Measurements from ENCODE around the gene ADAM10.

The ADAM10 gene

GRCh38 chr15:58564981-58565380 is 184.5 kb downstream of the ADAM10 start:
- Histone ChIP-seq H3K4me3 (IDR thresholded peaks at IDR 0.05; ENCODE audit: insufficient read depth, low read depth, low read length) (no peak overlapping the region), H3K27me3 (ENCODE audit: insufficient read depth, low read depth) (no peaks in the 10 kb centered on the region), H3K36me3 (ENCODE audit: insufficient read depth) (no peaks in the 10 kb centered on the region), H3K4me1 (ENCODE audit: low read depth, poor library complexity, severe bottlenecking) (peaks cover 16% of the 10 kb centered on the region), H3K27ac (no peak overlapping the region), H2AFZ (ENCODE audit: low read depth) (no peak overlapping the region), H3K79me2 (ENCODE audit: insufficient read depth, low read depth) (no peaks in the 10 kb centered on the region), H3K4me2 (no peak overlapping the region), H4K20me1 (ENCODE audit: insufficient read depth) (no peaks in the 10 kb centered on the region), H3K9ac (no peak overlapping the region)
- TF ChIP-seq CTCF (conservative IDR thresholded peaks at IDR 0.05; ENCODE audit: low read depth, low read length), result no peak

GRCh38 chr15:58562135-58562534 is 187.4 kb downstream of the ADAM10 start:
- TF ChIP-seq CTCF (conservative IDR thresholded peaks at IDR 0.05; ENCODE audit: low read depth, low read length), result no peak

GRCh38 chr15:58561321-58561720 is 188.2 kb downstream of the ADAM10 start:
- Histone ChIP-seq H3K36me3 (ENCODE audit: insufficient read depth) (no peaks in the 10 kb centered on the region), H3K4me3 (IDR thresholded peaks at IDR 0.05; ENCODE audit: insufficient read depth, low read depth, low read length) (no peak overlapping the region)
- TF ChIP-seq CTCF (conservative IDR thresholded peaks at IDR 0.05; ENCODE audit: low read depth, low read length), result no peak

More at GRCh38 chr15:58562135-58562534, 187.4 kb downstream of the ADAM10 start:
- no peaks in the 10 kb centered on the region for H4K20me1 ChIP-seq (ENCODE audit: insufficient read depth)
- no peaks in the 10 kb centered on the region for H3K4me1 ChIP-seq (ENCODE audit: low read depth, poor library complexity, severe bottlenecking)
- no peak overlapping the region for H3K4me2 ChIP-seq
- no peaks in the 10 kb centered on the region for H3K79me2 ChIP-seq (ENCODE audit: insufficient read depth, low read depth)
- no peaks in the 10 kb centered on the region for H3K36me3 ChIP-seq (ENCODE audit: insufficient read depth)
- H3K4me3 ChIP-seq (IDR thresholded peaks at IDR 0.05; ENCODE audit: insufficient read depth, low read depth, low read length), result no peak overlapping the region
- H3K27ac ChIP-seq, result no peak overlapping the region
- H3K9ac ChIP-seq, result no peak overlapping the region
- H3K27me3 ChIP-seq (ENCODE audit: insufficient read depth, low read depth), result no peaks in the 10 kb centered on the region
- no peak overlapping the region for H2AFZ ChIP-seq (ENCODE audit: low read depth)

GRCh38 chr15:58559904-58560588 is 189.5 kb downstream of the ADAM10 start:
- H3K4me1 ChIP-seq (ENCODE audit: low read depth, poor library complexity, severe bottlenecking), result peaks cover 10% of the 10 kb centered on the region
- H3K9ac ChIP-seq, result no peak overlapping the region
- no peak overlapping the region for H3K4me2 ChIP-seq
- no peak overlapping the region for H3K27ac ChIP-seq
- no peak overlapping the region for H2AFZ ChIP-seq (ENCODE audit: low read depth)
- no peaks in the 10 kb centered on the region for H3K79me2 ChIP-seq (ENCODE audit: insufficient read depth, low read depth)
- H3K4me3 ChIP-seq (IDR thresholded peaks at IDR 0.05; ENCODE audit: insufficient read depth, low read depth, low read length), result no peak overlapping the region
- TF ChIP-seq CTCF (conservative IDR thresholded peaks at IDR 0.05; ENCODE audit: low read depth, low read length), result no peak
- no peaks in the 10 kb centered on the region for H4K20me1 ChIP-seq (ENCODE audit: insufficient read depth)
- no peaks in the 10 kb centered on the region for H3K36me3 ChIP-seq (ENCODE audit: insufficient read depth)
- H3K27me3 ChIP-seq (ENCODE audit: insufficient read depth, low read depth), result no peaks in the 10 kb centered on the region

More at GRCh38 chr15:58561321-58561720, 188.2 kb downstream of the ADAM10 start:
- H3K79me2 ChIP-seq (ENCODE audit: insufficient read depth, low read depth), result no peaks in the 10 kb centered on the region
- no peaks in the 10 kb centered on the region for H4K20me1 ChIP-seq (ENCODE audit: insufficient read depth)
- no peak overlapping the region for H2AFZ ChIP-seq (ENCODE audit: low read depth)
- H3K27me3 ChIP-seq (ENCODE audit: insufficient read depth, low read depth), result no peaks in the 10 kb centered on the region
- no peak overlapping the region for H3K4me2 ChIP-seq
- no peak overlapping the region for H3K9ac ChIP-seq
- H3K4me1 ChIP-seq (ENCODE audit: low read depth, poor library complexity, severe bottlenecking), result peaks cover 8% of the 10 kb centered on the region
- no peak overlapping the region for H3K27ac ChIP-seq

Measured in KMS-11 (cell line).